ENCODE measurements around the gene FALEC. TPM values are rescaled to one million over a fixed set of nuclear protein-coding genes. Genes with fewer than 3 reads are reported as not detected.
A peak's percentile ranks its signal among the peaks of the same experiment; 100 is the strongest.

Gene FALEC
- total and polyA plus RNA-seq, 2 experiments from 2014 or later, result 1.7 TPM; not detected in 1

DNA sequence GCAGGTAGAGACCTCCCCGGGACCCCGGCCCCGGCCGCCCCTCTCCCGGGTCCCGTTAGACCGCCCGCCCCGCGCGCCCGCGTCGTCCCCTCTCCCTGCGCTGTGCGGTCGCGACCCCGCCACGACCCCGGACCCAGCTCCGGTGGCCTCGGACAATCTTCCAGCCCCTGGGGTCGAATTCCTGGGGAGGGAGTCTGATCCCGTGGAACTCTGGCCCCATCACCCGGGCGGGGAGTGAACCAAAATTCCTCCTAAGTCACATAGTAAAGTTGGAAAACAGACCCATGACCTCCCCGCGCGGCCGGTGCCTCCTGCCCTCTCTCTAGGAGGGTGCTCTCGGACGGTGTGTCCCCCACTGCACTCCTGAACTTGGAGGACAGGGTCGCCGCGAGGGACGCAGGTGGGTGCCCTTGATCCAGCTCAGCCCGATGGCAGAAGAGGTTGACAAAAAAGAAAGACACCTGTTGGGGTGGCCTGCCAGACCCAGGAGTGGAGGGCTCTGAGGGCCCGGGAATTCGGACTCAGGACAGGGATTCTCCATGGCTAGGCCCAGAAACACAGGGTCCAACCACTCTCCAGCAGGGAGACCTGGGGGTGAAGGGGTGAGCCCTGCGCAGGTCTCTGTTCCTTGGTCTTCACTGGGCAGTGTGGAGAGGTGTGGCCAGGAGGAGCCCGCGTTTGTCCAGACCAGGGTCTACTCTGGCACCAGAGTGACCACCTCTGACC is 34.1 kb downstream of the FALEC start (continued):
- no peak for TF ChIP-seq ZNF462 (CRISPR knock-in tag; IDR thresholded peaks at IDR 0.05)
- no peak for TF ChIP-seq STAT1 (IDR thresholded peaks at IDR 0.05; ENCODE audit: unreplicated experiment)
- TF ChIP-seq ZNF331 (CRISPR knock-in tag; IDR thresholded peaks at IDR 0.05; ENCODE audit: low read depth), result no peak

DNA sequence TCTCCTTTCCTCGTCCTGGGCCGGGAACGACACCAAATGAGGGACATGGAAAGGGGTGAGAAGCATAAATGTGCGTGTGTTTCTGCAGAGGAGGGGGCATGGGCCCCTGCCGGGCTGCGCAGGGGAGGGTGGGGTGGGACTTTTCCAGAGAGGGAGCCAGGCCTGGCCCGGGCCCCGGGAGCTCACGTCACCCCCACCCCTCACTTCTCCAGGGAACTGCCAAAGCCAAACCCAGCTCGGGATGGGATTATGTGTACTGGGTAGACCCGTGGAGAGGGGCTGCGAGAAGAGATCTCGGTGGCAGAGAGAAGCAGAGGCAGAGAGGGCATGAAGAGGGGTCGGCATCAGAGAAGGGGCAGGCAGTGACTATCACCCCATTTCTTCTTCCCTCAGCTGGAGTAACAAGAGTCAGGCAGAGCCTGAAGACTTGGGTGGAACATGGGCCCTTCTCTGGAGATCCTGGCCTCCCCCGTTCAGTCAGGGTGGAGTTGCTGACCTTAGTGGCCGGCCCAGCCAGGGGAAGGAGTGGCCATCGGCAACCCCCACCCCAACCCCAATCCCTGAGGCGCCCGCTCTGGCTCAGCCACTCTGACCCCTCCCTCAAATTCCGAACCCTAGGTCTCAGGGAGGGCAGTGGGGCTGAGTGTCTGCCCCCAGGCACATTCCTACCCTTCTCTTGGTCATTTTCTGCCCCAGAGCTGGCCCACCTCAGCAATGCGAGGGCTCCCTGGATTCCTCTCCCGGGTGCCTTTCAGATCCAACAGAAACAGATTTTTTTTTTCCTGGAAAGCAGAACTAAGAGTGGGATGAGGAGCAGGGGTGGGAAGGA is 34.9 kb downstream of the FALEC start:
- Mint-ChIP-seq H3K9me3 (no peaks in the 10 kb centered on the region), H3K27ac (no peak overlapping the region), H3K4me1 (peaks cover 26% of the 10 kb centered on the region), H3K27me3 (ENCODE audit: insufficient read depth, low read depth, poor library complexity) (peaks cover 33% of the 10 kb centered on the region), H3K36me3 (ENCODE audit: low read depth) (no peaks in the 10 kb centered on the region; the same call in 2 of the 3 replicates), H3K4me3 (no peak overlapping the region)
- Histone ChIP-seq H3K4me1 (ENCODE audit: insufficient read depth) (peaks cover 11% of the 10 kb centered on the region; the same call in 1 of the 2 replicates), H3K4me3 (peak overlapping the region; percentile 83; the same call in 1 of the 2 replicates), H4K20me1 (replicated peaks; ENCODE audit: insufficient read depth) (no peaks in the 10 kb centered on the region), H3K79me2 (replicated peaks; ENCODE audit: insufficient read depth) (no peaks in the 10 kb centered on the region), H3K4me2 (peak overlapping the region; percentile 82; the same call in 1 of the 2 replicates), H3K36me3 (ENCODE audit: insufficient read depth) (no peaks in the 10 kb centered on the region), H3K27me3 (ENCODE audit: insufficient read depth) (peaks cover 30% of the 10 kb centered on the region), H2AFZ (no peak overlapping the region), H3F3A (replicated peaks; ENCODE audit: low read depth) (peaks cover 9% of the 10 kb centered on the region), H3K27ac (ENCODE audit: low read depth) (no peak overlapping the region), H3K9me2 (ENCODE audit: insufficient read depth) (no peaks in the 10 kb centered on the region)
- no peak for ATAC-seq
- TF ChIP-seq NANOG (IDR thresholded peaks at IDR 0.05; ENCODE audit: borderline replicate concordance) (no peak), JUNB (IDR thresholded peaks at IDR 0.05; ENCODE audit: unreplicated experiment) (no peak), ETS1 (IDR thresholded peaks at IDR 0.05) (no peak), POLR2AphosphoS5 (IDR thresholded peaks at IDR 0.05; ENCODE audit: low read depth) (no peak), ZNF331 (CRISPR knock-in tag; IDR thresholded peaks at IDR 0.05; ENCODE audit: low read depth) (no peak), CREB1 (CRISPR knock-in tag; IDR thresholded peaks at IDR 0.05; ENCODE audit: low read depth) (no peak)
- TF ChIP-seq, protein P1, sequence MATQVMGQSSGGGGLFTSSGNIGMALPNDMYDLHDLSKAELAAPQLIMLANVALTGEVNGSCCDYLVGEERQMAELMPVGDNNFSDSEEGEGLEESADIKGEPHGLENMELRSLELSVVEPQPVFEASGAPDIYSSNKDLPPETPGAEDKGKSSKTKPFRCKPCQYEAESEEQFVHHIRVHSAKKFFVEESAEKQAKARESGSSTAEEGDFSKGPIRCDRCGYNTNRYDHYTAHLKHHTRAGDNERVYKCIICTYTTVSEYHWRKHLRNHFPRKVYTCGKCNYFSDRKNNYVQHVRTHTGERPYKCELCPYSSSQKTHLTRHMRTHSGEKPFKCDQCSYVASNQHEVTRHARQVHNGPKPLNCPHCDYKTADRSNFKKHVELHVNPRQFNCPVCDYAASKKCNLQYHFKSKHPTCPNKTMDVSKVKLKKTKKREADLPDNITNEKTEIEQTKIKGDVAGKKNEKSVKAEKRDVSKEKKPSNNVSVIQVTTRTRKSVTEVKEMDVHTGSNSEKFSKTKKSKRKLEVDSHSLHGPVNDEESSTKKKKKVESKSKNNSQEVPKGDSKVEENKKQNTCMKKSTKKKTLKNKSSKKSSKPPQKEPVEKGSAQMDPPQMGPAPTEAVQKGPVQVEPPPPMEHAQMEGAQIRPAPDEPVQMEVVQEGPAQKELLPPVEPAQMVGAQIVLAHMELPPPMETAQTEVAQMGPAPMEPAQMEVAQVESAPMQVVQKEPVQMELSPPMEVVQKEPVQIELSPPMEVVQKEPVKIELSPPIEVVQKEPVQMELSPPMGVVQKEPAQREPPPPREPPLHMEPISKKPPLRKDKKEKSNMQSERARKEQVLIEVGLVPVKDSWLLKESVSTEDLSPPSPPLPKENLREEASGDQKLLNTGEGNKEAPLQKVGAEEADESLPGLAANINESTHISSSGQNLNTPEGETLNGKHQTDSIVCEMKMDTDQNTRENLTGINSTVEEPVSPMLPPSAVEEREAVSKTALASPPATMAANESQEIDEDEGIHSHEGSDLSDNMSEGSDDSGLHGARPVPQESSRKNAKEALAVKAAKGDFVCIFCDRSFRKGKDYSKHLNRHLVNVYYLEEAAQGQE (IDR thresholded peaks at IDR 0.05; ENCODE audit: unreplicated experiment), result no peak
- TF ChIP-seq, protein P2, sequence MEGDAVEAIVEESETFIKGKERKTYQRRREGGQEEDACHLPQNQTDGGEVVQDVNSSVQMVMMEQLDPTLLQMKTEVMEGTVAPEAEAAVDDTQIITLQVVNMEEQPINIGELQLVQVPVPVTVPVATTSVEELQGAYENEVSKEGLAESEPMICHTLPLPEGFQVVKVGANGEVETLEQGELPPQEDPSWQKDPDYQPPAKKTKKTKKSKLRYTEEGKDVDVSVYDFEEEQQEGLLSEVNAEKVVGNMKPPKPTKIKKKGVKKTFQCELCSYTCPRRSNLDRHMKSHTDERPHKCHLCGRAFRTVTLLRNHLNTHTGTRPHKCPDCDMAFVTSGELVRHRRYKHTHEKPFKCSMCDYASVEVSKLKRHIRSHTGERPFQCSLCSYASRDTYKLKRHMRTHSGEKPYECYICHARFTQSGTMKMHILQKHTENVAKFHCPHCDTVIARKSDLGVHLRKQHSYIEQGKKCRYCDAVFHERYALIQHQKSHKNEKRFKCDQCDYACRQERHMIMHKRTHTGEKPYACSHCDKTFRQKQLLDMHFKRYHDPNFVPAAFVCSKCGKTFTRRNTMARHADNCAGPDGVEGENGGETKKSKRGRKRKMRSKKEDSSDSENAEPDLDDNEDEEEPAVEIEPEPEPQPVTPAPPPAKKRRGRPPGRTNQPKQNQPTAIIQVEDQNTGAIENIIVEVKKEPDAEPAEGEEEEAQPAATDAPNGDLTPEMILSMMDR (conservative IDR thresholded peaks at IDR 0.05; ENCODE audit: low read depth in 2 of 2), result no peak
- peak; percentile 29 for DNase-seq (ENCODE audit: low spot score)

All from GM23338 (cell line).